Activated CD8-positive, alpha-beta memory T cell treated with anti-CD3 and anti-CD28 coated beads, Interleukin-2, amount 10 ng/mL, durations not matched to agents 7 days and 5 days (primary cell): ENCODE data around the gene CLSTN2. TPM values are rescaled to one million over a fixed set of nuclear protein-coding genes. Genes with fewer than 3 reads are reported as not detected.

ENCODE experiments used
- ATAC-seq: fragments of 150-1000 bp; cut with Tn5 transposase; one replicate; pipeline ENCODE4 v1.10.0; 2021; ENCODE audit warnings: moderate library complexity
- CTCF ChIA-PET: fragments of 350-600 bp; sonication (Branson Sonifier 250); formaldehyde crosslinking; loops from one replicate; lab custom pipeline; 2021; ENCODE audit warnings: antibody characterized with exemption; lab: Charles Lee
- DNase-seq: peaks from one replicate; pipeline ENCODE4 v3.0.0-alpha.2; 2020
- H3K27ac Mint-ChIP-seq: one replicate; pipeline ENCODE4 v1.8.0; 2021; ENCODE audit warnings: mild to moderate bottlenecking, mixed read lengths
- H3K27me3 Mint-ChIP-seq: one replicate; pipeline ENCODE4 v1.8.0; 2021; ENCODE audit warnings: mixed read lengths
- H3K36me3 Mint-ChIP-seq: one replicate; pipeline ENCODE4 v1.8.0; 2021; ENCODE audit warnings: mild to moderate bottlenecking, mixed read lengths
- H3K4me1 Mint-ChIP-seq: one replicate; pipeline ENCODE4 v1.8.0; 2021; ENCODE audit warnings: mixed read lengths
- H3K4me3 Mint-ChIP-seq: one replicate; pipeline ENCODE4 v1.8.0; 2021; ENCODE audit warnings: mild to moderate bottlenecking, moderate library complexity, mixed read lengths
- H3K9me3 Mint-ChIP-seq: one replicate; pipeline ENCODE4 v1.8.0; 2022; ENCODE audit warnings: low read depth, mixed read lengths
- total RNA-seq, 2 experiments: library from RNA; stranded (reverse); gene quantifications; one replicate each; pipeline ENCODE4 v1.2.3, GENCODE V29; 2021

Gene CLSTN2
- total RNA-seq, 2 experiments from 2014 or later = 0.07 TPM; not detected in 1

GRCh38 chr3:140571836-140572235, 636.9 kb downstream of the CLSTN2 start:
- H3K4me3 Mint-ChIP-seq = no peak overlapping the region
- no peak for DNase-seq
- CTCF ChIA-PET = no interaction called here
- no peaks in the 10 kb centered on the region for H3K27me3 Mint-ChIP-seq
- H3K4me1 Mint-ChIP-seq = no peaks in the 10 kb centered on the region
- H3K9me3 Mint-ChIP-seq = no peaks in the 10 kb centered on the region
- H3K36me3 Mint-ChIP-seq = no peaks in the 10 kb centered on the region
- H3K27ac Mint-ChIP-seq = no peak overlapping the region
- ATAC-seq = no peak

- Mint-ChIP-seq H3K27ac (no peak overlapping the region), H3K4me1 (no peaks in the 10 kb centered on the region)
- CTCF ChIA-PET = no interaction called here
These were observed 637.3 kb downstream of the CLSTN2 start for GRCh38 chr3:140572334-140572733.

GRCh38 chr3:140573011-140573410, 638.0 kb downstream of the CLSTN2 start:
- Mint-ChIP-seq H3K4me3 (no peak overlapping the region), H3K36me3 (no peaks in the 10 kb centered on the region), H3K27ac (no peak overlapping the region), H3K27me3 (no peaks in the 10 kb centered on the region), H3K4me1 (no peaks in the 10 kb centered on the region), H3K9me3 (no peaks in the 10 kb centered on the region)
- DNase-seq = no peak
- no peak for ATAC-seq
- CTCF ChIA-PET = no interaction called here

More at GRCh38 chr3:140572334-140572733, 637.3 kb downstream of the CLSTN2 start:
- Mint-ChIP-seq H3K36me3 (no peaks in the 10 kb centered on the region), H3K27me3 (no peaks in the 10 kb centered on the region), H3K9me3 (no peaks in the 10 kb centered on the region), H3K4me3 (no peak overlapping the region)
- ATAC-seq = no peak
- DNase-seq = no peak

- H3K27me3 Mint-ChIP-seq = no peaks in the 10 kb centered on the region
- no peak overlapping the region for H3K27ac Mint-ChIP-seq
- no peaks in the 10 kb centered on the region for H3K9me3 Mint-ChIP-seq
- CTCF ChIA-PET = no interaction called here
- H3K4me3 Mint-ChIP-seq = no peak overlapping the region
- DNase-seq = no peak
- no peak for ATAC-seq
- no peaks in the 10 kb centered on the region for H3K36me3 Mint-ChIP-seq
- H3K4me1 Mint-ChIP-seq = no peaks in the 10 kb centered on the region
These were observed 639.4 kb downstream of the CLSTN2 start for GRCh38 chr3:140574375-140574774.

GRCh38 chr3:140576449-140576848, 641.5 kb downstream of the CLSTN2 start:
- no peak overlapping the region for H3K27ac Mint-ChIP-seq
- DNase-seq (no peak), ATAC-seq (no peak)
- no peaks in the 10 kb centered on the region for H3K9me3 Mint-ChIP-seq
- H3K4me1 Mint-ChIP-seq = no peaks in the 10 kb centered on the region
- CTCF ChIA-PET = no interaction called here
- H3K36me3 Mint-ChIP-seq = no peaks in the 10 kb centered on the region
- no peaks in the 10 kb centered on the region for H3K27me3 Mint-ChIP-seq
- H3K4me3 Mint-ChIP-seq = no peak overlapping the region

GRCh38 chr3:140577911-140578310, 642.9 kb downstream of the CLSTN2 start:
- CTCF ChIA-PET = no interaction called here
- DNase-seq = no peak
- H3K9me3 Mint-ChIP-seq = no peaks in the 10 kb centered on the region
- no peak overlapping the region for H3K4me3 Mint-ChIP-seq
- no peak for ATAC-seq
- H3K27me3 Mint-ChIP-seq = no peaks in the 10 kb centered on the region
- H3K27ac Mint-ChIP-seq = no peak overlapping the region
- H3K36me3 Mint-ChIP-seq = no peaks in the 10 kb centered on the region
- H3K4me1 Mint-ChIP-seq = no peaks in the 10 kb centered on the region

- no peak overlapping the region for H3K4me3 Mint-ChIP-seq
- no peaks in the 10 kb centered on the region for H3K9me3 Mint-ChIP-seq
- no peak for ATAC-seq
- DNase-seq = no peak
- H3K27me3 Mint-ChIP-seq = no peaks in the 10 kb centered on the region
- CTCF ChIA-PET = no interaction called here
- no peaks in the 10 kb centered on the region for H3K36me3 Mint-ChIP-seq
- no peak overlapping the region for H3K27ac Mint-ChIP-seq
- no peaks in the 10 kb centered on the region for H3K4me1 Mint-ChIP-seq
These were observed 644.3 kb downstream of the CLSTN2 start for GRCh38 chr3:140579260-140579659.

GRCh38 chr3:140580746-140581145, 645.8 kb downstream of the CLSTN2 start:
- no peaks in the 10 kb centered on the region for H3K27me3 Mint-ChIP-seq
- H3K9me3 Mint-ChIP-seq = no peaks in the 10 kb centered on the region
- H3K27ac Mint-ChIP-seq = no peak overlapping the region
- H3K4me1 Mint-ChIP-seq = no peaks in the 10 kb centered on the region
- H3K4me3 Mint-ChIP-seq = no peak overlapping the region
- no peak for ATAC-seq
- no peaks in the 10 kb centered on the region for H3K36me3 Mint-ChIP-seq
- DNase-seq = no peak
- CTCF ChIA-PET = no interaction called here

- H3K27me3 Mint-ChIP-seq = peaks cover 5% of the 10 kb centered on the region
- no peaks in the 10 kb centered on the region for H3K4me1 Mint-ChIP-seq
- no peak overlapping the region for H3K4me3 Mint-ChIP-seq
- CTCF ChIA-PET = no interaction called here
- DNase-seq (no peak), ATAC-seq (no peak)
- no peaks in the 10 kb centered on the region for H3K9me3 Mint-ChIP-seq
- H3K36me3 Mint-ChIP-seq = no peaks in the 10 kb centered on the region
- H3K27ac Mint-ChIP-seq = no peak overlapping the region
These were observed 649.6 kb downstream of the CLSTN2 start for GRCh38 chr3:140584549-140584948.

GRCh38 chr3:140585828-140586227, 650.8 kb downstream of the CLSTN2 start:
- peaks cover 5% of the 10 kb centered on the region for H3K27me3 Mint-ChIP-seq
- H3K36me3 Mint-ChIP-seq = no peaks in the 10 kb centered on the region
- H3K27ac Mint-ChIP-seq = no peak overlapping the region
- CTCF ChIA-PET = no interaction called here
- DNase-seq (no peak), ATAC-seq (no peak)
- no peak overlapping the region for H3K4me3 Mint-ChIP-seq
- H3K4me1 Mint-ChIP-seq = no peaks in the 10 kb centered on the region
- no peaks in the 10 kb centered on the region for H3K9me3 Mint-ChIP-seq

GRCh38 chr3:140586311-140586710, 651.3 kb downstream of the CLSTN2 start:
- no peak overlapping the region for H3K27ac Mint-ChIP-seq
- DNase-seq = no peak
- no peaks in the 10 kb centered on the region for H3K9me3 Mint-ChIP-seq
- CTCF ChIA-PET = no interaction called here
- H3K27me3 Mint-ChIP-seq = peaks cover 5% of the 10 kb centered on the region
- H3K4me1 Mint-ChIP-seq = no peaks in the 10 kb centered on the region
- H3K4me3 Mint-ChIP-seq = no peak overlapping the region
- no peak for ATAC-seq
- no peaks in the 10 kb centered on the region for H3K36me3 Mint-ChIP-seq

GRCh38 chr3:140588558-140588957, 653.6 kb downstream of the CLSTN2 start:
- ATAC-seq (no peak), DNase-seq (no peak)
- CTCF ChIA-PET = interaction anchor here (1.1 kb wide), 1 partner anchor 19 kb away, joined by 3 read pairs; no protein-coding TSS in a partner anchor
- Mint-ChIP-seq H3K27ac (no peak overlapping the region), H3K36me3 (no peaks in the 10 kb centered on the region), H3K9me3 (no peaks in the 10 kb centered on the region), H3K4me3 (no peak overlapping the region), H3K4me1 (no peaks in the 10 kb centered on the region), H3K27me3 (peaks cover 5% of the 10 kb centered on the region)

- no peaks in the 10 kb centered on the region for H3K4me1 Mint-ChIP-seq
These were observed 658.8 kb downstream of the CLSTN2 start for GRCh38 chr3:140593766-140594165.

GRCh38 chr3:140595295-140595694, 660.3 kb downstream of the CLSTN2 start:
- CTCF ChIA-PET = no interaction called here
- H3K9me3 Mint-ChIP-seq = no peaks in the 10 kb centered on the region

More at GRCh38 chr3:140593766-140594165, 658.8 kb downstream of the CLSTN2 start:
- CTCF ChIA-PET = no interaction called here
- ATAC-seq (no peak), DNase-seq (no peak)
- H3K9me3 Mint-ChIP-seq = no peaks in the 10 kb centered on the region
- H3K27me3 Mint-ChIP-seq = no peaks in the 10 kb centered on the region
- H3K36me3 Mint-ChIP-seq = no peaks in the 10 kb centered on the region
- H3K4me3 Mint-ChIP-seq = no peak overlapping the region
- H3K27ac Mint-ChIP-seq = no peak overlapping the region

GRCh38 chr3:140597364-140597763, 662.4 kb downstream of the CLSTN2 start:
- Mint-ChIP-seq H3K9me3 (no peaks in the 10 kb centered on the region), H3K4me3 (no peak overlapping the region), H3K36me3 (no peaks in the 10 kb centered on the region), H3K4me1 (no peaks in the 10 kb centered on the region), H3K27ac (no peak overlapping the region), H3K27me3 (no peaks in the 10 kb centered on the region)
- CTCF ChIA-PET = no interaction called here
- no peak for DNase-seq
- no peak for ATAC-seq

More at GRCh38 chr3:140595295-140595694, 660.3 kb downstream of the CLSTN2 start:
- Mint-ChIP-seq H3K27ac (no peak overlapping the region), H3K27me3 (no peaks in the 10 kb centered on the region), H3K4me3 (no peak overlapping the region), H3K36me3 (no peaks in the 10 kb centered on the region), H3K4me1 (no peaks in the 10 kb centered on the region)
- DNase-seq = no peak
- ATAC-seq = no peak
